Activated CD8-positive, alpha-beta T cell treated with anti-CD3 and anti-CD28 coated beads, Interleukin-2, amount 10 ng/mL, durations not matched to agents 7 days and 5 days (primary cell): ENCODE measurements around the gene YWHAH. TPM values are rescaled to one million over a fixed set of nuclear protein-coding genes. Genes with fewer than 3 reads are reported as not detected.

Experiments used
- ATAC-seq: fragments of 150-1000 bp; cut with Tn5 transposase; one replicate; pipeline ENCODE4 v1.10.0; 2021; ENCODE audit warnings: moderate library complexity
- CTCF ChIA-PET: fragments of 350-600 bp; sonication (Branson Sonifier 250); formaldehyde crosslinking; loops from one replicate; lab custom pipeline; 2021; ENCODE audit warnings: antibody characterized with exemption; lab: Charles Lee
- POLR2A ChIA-PET: fragments of 350-600 bp; sonication (Branson Sonifier 250); formaldehyde crosslinking; loops from one replicate; lab custom pipeline; 2021; ENCODE audit warnings: antibody characterized with exemption; lab: Charles Lee
- DNase-seq: peaks from one replicate; pipeline ENCODE4 v3.0.0-alpha.2; 2020
- H3K27ac Mint-ChIP-seq: one replicate; pipeline ENCODE4 v1.8.0; 2021; ENCODE audit warnings: mild to moderate bottlenecking, mixed read lengths
- H3K27me3 Mint-ChIP-seq: one replicate; pipeline ENCODE4 v1.8.0; 2021; ENCODE audit warnings: low read depth, mixed read lengths
- H3K36me3 Mint-ChIP-seq: one replicate; pipeline ENCODE4 v1.8.0; 2021; ENCODE audit warnings: low read depth, mixed read lengths
- H3K4me1 Mint-ChIP-seq: one replicate; pipeline ENCODE4 v1.8.0; 2021; ENCODE audit warnings: low read depth, mixed read lengths
- H3K4me3 Mint-ChIP-seq: one replicate; pipeline ENCODE4 v1.8.0; 2021; ENCODE audit warnings: mild to moderate bottlenecking, mixed read lengths
- H3K9me3 Mint-ChIP-seq: one replicate; pipeline ENCODE4 v1.8.0; 2022; ENCODE audit warnings: mixed read lengths; ENCODE audit not compliant: insufficient read depth
- total RNA-seq, 2 experiments: library from RNA; stranded (reverse); gene quantifications; one replicate each; pipeline ENCODE4 v1.2.3, GENCODE V29; 2021

Gene YWHAH
- total RNA-seq, 2 experiments from 2014 or later = 248 to 251 TPM

DNA sequence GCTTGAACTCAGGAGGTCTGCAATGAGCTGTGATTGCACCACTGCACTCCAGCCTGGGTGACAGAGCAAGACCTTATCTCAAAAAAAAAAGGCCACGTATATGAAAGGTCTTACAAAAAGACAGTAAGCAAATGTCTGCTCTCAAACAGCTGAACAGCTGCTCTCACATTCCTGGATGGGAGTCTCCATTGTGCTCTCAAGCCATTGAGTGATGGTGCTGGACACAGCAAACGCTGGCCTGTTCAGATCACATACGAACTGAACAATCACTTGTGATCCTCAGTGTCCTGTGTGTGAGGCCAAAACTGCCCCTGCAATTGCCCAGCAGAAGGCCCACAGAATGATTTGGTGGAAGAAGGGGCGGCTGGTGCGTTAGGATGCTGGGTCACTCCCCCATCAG lies 34.4 kb upstream of the YWHAH start:
- ATAC-seq (no peak), DNase-seq (no peak)
- H3K27ac Mint-ChIP-seq = no peak overlapping the region
- H3K36me3 Mint-ChIP-seq = peaks cover 14% of the 10 kb centered on the region
- no peak overlapping the region for H3K4me3 Mint-ChIP-seq
- H3K4me1 Mint-ChIP-seq = no peaks in the 10 kb centered on the region
- H3K9me3 Mint-ChIP-seq = no peaks in the 10 kb centered on the region
- POLR2A ChIA-PET = no interaction called here
- H3K27me3 Mint-ChIP-seq = no peaks in the 10 kb centered on the region
- CTCF ChIA-PET = no interaction called here

DNA sequence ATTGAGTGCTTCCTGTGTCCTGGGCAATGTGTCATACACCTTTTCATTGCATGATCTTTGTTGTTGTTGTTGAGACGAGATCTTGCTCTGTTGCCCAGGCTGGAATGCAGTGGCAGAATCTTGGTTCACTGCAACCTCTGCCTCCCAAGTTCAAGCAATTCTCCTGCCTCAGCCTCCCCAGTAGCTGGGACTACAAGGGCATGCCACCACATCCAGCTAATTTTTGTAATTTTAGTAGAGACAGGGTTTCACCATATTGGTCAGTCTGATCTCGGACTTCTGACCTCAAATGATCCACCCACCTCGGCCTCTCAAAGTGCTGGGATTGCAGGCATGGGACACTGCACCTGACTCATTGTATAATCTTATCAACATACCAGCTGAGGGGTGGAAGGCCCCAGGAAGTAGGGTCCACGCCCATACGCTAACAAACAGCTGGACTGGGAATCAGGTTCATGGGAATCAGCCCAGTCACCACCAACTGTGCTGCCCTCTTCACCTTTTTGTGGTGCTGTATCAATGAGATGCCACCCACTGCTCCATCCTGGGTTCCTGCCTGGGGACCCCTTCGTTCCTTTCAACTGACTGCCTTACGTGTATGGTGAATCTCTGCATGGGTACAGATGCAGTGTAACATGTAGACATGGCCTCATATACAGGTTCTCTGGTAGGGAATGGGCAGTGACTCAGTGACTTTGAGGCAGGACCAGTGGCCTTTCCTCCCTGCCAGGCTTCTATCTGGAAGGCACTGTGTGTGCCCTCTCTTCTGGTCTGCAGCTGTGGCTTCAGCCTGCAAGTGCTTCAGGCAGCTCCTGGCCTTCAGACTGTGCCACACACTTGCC lies 32.5 kb upstream of the YWHAH start:
- H3K36me3 Mint-ChIP-seq = peaks cover 6% of the 10 kb centered on the region
- POLR2A ChIA-PET = no interaction called here
- peaks cover 3% of the 10 kb centered on the region for H3K4me1 Mint-ChIP-seq
- no peaks in the 10 kb centered on the region for H3K9me3 Mint-ChIP-seq
- no peak overlapping the region for H3K4me3 Mint-ChIP-seq
- DNase-seq (no peak), ATAC-seq (no peak)
- CTCF ChIA-PET = no interaction called here
- H3K27me3 Mint-ChIP-seq = no peaks in the 10 kb centered on the region
- no peak overlapping the region for H3K27ac Mint-ChIP-seq

GRCh38 chr22:31912407-31912743 lies 32.0 kb upstream of the YWHAH start:
- CTCF ChIA-PET = no interaction called here
- ATAC-seq (no peak), DNase-seq (no peak)
- no peaks in the 10 kb centered on the region for H3K9me3 Mint-ChIP-seq
- H3K4me1 Mint-ChIP-seq = peaks cover 8% of the 10 kb centered on the region
- no peaks in the 10 kb centered on the region for H3K27me3 Mint-ChIP-seq
- no peak overlapping the region for H3K4me3 Mint-ChIP-seq
- H3K36me3 Mint-ChIP-seq = peaks cover 3% of the 10 kb centered on the region
- POLR2A ChIA-PET = no interaction called here
- no peak overlapping the region for H3K27ac Mint-ChIP-seq

GRCh38 chr22:31915586-31915985 lies 28.7 kb upstream of the YWHAH start:
- Mint-ChIP-seq H3K4me1 (peaks cover 12% of the 10 kb centered on the region), H3K27me3 (no peaks in the 10 kb centered on the region), H3K36me3 (no peaks in the 10 kb centered on the region), H3K27ac (no peak overlapping the region), H3K9me3 (no peaks in the 10 kb centered on the region), H3K4me3 (no peak overlapping the region)
- ChIA-PET POLR2A (no interaction called here), CTCF (no interaction called here)
- no peak for ATAC-seq
- no peak for DNase-seq

DNA sequence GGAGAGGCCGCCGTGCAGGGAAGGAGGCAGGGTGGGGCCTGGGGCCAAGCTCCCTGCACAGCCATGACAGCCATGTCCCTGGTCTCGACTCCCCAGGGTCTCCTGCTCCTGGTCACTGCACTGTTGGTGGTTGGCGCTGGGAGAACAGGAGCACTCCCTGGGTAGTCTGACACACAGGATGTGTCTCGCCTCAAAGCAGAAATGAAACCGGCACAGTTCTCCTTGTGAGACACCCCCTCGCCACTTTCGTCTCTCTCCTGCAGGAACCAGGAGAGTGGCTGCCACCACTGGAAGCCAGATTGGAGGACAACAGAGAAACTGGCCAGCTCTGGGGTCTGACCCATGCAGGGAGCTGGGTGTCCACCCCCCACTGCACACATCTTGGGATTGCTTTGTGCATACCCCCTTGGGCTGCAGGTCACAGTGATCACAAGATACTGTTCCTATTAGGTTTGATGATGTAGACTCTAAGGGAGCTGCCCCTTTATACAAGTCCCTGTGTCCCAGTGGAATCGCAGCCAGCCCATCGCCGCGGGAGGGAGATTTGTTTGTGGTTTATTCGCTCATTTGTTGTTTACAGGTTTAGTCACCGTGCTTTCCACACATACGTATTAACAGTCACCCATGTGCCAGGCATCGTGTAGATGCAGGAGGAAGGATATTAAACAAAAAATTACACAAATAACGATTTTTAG lies 27.0 kb upstream of the YWHAH start:
- DNase-seq = peak; percentile 29
- POLR2A ChIA-PET = no interaction called here

GRCh38 chr22:31919730-31920129 lies 24.6 kb upstream of the YWHAH start:
- Mint-ChIP-seq H3K9me3 (no peaks in the 10 kb centered on the region), H3K4me3 (no peak overlapping the region), H3K4me1 (peaks cover 24% of the 10 kb centered on the region), H3K27me3 (peaks cover 6% of the 10 kb centered on the region), H3K27ac (no peak overlapping the region), H3K36me3 (no peaks in the 10 kb centered on the region)
- no peak for DNase-seq
- CTCF ChIA-PET = no interaction called here
- POLR2A ChIA-PET = no interaction called here
- no peak for ATAC-seq

More for the DNA sequence above, 27.0 kb upstream of the YWHAH start:
- peak; percentile 45 for ATAC-seq
- H3K4me3 Mint-ChIP-seq = no peak overlapping the region
- H3K27me3 Mint-ChIP-seq = no peaks in the 10 kb centered on the region
- peak overlapping the region; percentile 70 for H3K27ac Mint-ChIP-seq
- H3K9me3 Mint-ChIP-seq = no peaks in the 10 kb centered on the region
- peaks cover 13% of the 10 kb centered on the region for H3K4me1 Mint-ChIP-seq
- no peaks in the 10 kb centered on the region for H3K36me3 Mint-ChIP-seq
- CTCF ChIA-PET = no interaction called here

- no peaks in the 10 kb centered on the region for H3K9me3 Mint-ChIP-seq
- CTCF ChIA-PET = no interaction called here
- H3K36me3 Mint-ChIP-seq = no peaks in the 10 kb centered on the region
- peaks cover 12% of the 10 kb centered on the region for H3K27me3 Mint-ChIP-seq
- no peak for ATAC-seq
- POLR2A ChIA-PET = no interaction called here
- no peak overlapping the region for H3K27ac Mint-ChIP-seq
- H3K4me1 Mint-ChIP-seq = peaks cover 24% of the 10 kb centered on the region
- no peak for DNase-seq
- H3K4me3 Mint-ChIP-seq = no peak overlapping the region
These were observed 24.0 kb upstream of the YWHAH start for GRCh38 chr22:31920306-31920705.

DNA sequence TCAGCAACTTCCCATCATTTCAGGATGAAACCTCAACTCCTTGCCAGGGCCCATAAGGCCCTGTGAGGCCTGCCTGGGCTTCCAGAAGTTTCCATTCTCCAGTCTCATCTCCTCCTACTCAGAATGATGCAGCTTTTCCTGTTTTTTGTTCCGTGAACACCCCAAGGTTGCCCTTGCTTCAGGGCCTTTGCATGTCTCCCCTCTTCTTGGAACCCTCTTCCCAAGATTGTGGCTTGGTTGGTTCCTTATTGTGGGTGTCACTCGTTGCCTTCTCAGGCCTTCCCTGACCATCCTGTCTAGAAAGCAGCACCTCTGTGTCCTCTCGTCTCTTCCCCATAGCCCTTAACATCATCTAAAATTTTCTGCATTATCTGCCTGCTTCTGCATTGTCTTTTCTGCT lies 23.2 kb upstream of the YWHAH start:
- Mint-ChIP-seq H3K27ac (no peak overlapping the region), H3K27me3 (peaks cover 17% of the 10 kb centered on the region), H3K4me1 (peaks cover 24% of the 10 kb centered on the region), H3K36me3 (no peaks in the 10 kb centered on the region), H3K4me3 (no peak overlapping the region), H3K9me3 (no peaks in the 10 kb centered on the region)
- ChIA-PET CTCF (no interaction called here), POLR2A (no interaction called here)
- ATAC-seq = no peak
- DNase-seq = no peak

GRCh38 chr22:31922534-31922933 lies 21.8 kb upstream of the YWHAH start:
- ChIA-PET POLR2A (no interaction called here), CTCF (no interaction called here)
- Mint-ChIP-seq H3K4me3 (no peak overlapping the region), H3K9me3 (no peaks in the 10 kb centered on the region), H3K36me3 (no peaks in the 10 kb centered on the region), H3K4me1 (peaks cover 14% of the 10 kb centered on the region), H3K27me3 (peaks cover 17% of the 10 kb centered on the region), H3K27ac (no peak overlapping the region)
- ATAC-seq (no peak), DNase-seq (no peak)

DNA sequence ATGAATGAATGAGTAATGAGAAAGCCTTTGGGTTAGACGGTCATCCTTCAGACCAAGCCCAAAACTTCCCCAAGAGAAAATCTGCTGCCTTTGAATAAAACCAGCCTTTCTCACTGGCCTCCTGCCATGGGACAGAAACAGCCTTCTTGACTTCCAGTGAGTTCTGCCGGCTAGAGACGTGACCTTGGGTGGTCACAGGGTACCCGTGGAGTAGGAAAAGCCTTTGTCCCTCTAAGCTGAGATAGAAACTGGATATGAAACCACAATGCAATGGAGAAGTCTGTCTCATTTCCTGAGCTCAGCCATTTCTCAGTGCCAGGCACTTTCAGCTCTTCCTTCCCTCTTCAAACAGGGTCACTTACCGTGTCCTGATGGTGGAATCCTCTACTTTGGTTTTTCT lies 21.2 kb upstream of the YWHAH start:
- H3K27ac Mint-ChIP-seq = no peak overlapping the region
- ATAC-seq = no peak
- POLR2A ChIA-PET = no interaction called here
- H3K36me3 Mint-ChIP-seq = no peaks in the 10 kb centered on the region
- no peak for DNase-seq
- H3K4me3 Mint-ChIP-seq = no peak overlapping the region
- CTCF ChIA-PET = no interaction called here
- H3K9me3 Mint-ChIP-seq = no peaks in the 10 kb centered on the region
- peaks cover 20% of the 10 kb centered on the region for H3K27me3 Mint-ChIP-seq
- peaks cover 12% of the 10 kb centered on the region for H3K4me1 Mint-ChIP-seq

DNA sequence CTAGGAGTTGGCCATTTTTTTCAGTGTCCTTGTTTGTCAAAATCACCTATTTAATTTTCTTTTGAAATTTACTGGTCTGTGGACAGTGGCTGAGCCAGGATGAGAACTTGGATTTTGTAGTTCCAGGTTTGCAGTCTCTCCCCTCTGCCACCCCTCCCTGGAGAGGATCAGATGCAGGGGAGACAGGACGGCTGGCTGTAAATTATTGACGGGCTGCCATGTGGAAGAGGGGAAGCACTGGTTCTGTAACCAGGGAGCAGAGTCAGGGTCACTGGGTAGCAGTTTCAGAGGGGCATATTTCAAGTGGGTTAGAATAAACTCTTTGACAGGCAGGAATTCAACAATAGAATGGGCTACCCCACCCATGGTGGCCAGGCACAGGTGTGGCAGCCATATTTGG lies 20.6 kb upstream of the YWHAH start:
- POLR2A ChIA-PET = no interaction called here
- peaks cover 12% of the 10 kb centered on the region for H3K4me1 Mint-ChIP-seq
- no peaks in the 10 kb centered on the region for H3K36me3 Mint-ChIP-seq
- no peak for DNase-seq
- H3K27ac Mint-ChIP-seq = no peak overlapping the region
- CTCF ChIA-PET = no interaction called here
- ATAC-seq = no peak
- no peak overlapping the region for H3K4me3 Mint-ChIP-seq
- H3K27me3 Mint-ChIP-seq = peaks cover 21% of the 10 kb centered on the region
- H3K9me3 Mint-ChIP-seq = no peaks in the 10 kb centered on the region

DNA sequence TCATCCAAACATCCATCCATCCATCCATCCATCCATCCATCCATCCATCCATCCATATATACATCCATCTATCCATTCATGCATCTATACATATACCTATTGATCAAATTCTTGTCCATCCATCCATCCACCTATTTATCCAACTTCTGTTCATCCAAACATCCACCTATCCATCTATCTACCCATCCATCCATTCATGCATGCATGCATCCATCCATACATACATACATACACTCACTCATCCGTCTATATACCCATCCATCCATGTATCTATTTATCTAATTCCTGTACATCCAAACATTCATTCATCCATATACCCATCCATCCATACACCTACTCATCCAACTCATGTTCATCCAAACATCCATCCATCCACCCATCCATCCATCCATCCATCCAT lies 19.3 kb upstream of the YWHAH start:
- ChIA-PET CTCF (no interaction called here), POLR2A (no interaction called here)
- no peak overlapping the region for H3K27ac Mint-ChIP-seq
- H3K27me3 Mint-ChIP-seq = peaks cover 21% of the 10 kb centered on the region
- DNase-seq = no peak
- peaks cover 12% of the 10 kb centered on the region for H3K4me1 Mint-ChIP-seq
- H3K36me3 Mint-ChIP-seq = no peaks in the 10 kb centered on the region
- H3K4me3 Mint-ChIP-seq = no peak overlapping the region
- ATAC-seq = no peak
- H3K9me3 Mint-ChIP-seq = no peaks in the 10 kb centered on the region
